MCF 10A (cell line): ENCODE measurements around the gene TWNK. TPM values are rescaled to one million over a fixed set of nuclear protein-coding genes. Genes with fewer than 3 reads are reported as not detected.

Experiments used
- BruUV-seq: library from RNA; stranded (reverse); fragments of 400-500 nt; replicated peaks from 2 replicates; lab custom pipeline; 2021; lab: Mats Ljungman, UMichigan
- CTCF ChIA-PET: fragments of 300-600 bp; sonication (Branson Sonifier 250); formaldehyde crosslinking; extraction: SDS; loops from one replicate; lab custom pipeline; 2021; ENCODE audit warnings: antibody characterized with exemption, inconsistent platforms; lab: Yijun Ruan, JAX
- POLR2A ChIA-PET: fragments of 300-600, 350-650 bp; sonication (Branson Sonifier 250); formaldehyde crosslinking; extraction: SDS; loops from one replicate; lab custom pipeline; 2020; ENCODE audit warnings: antibody characterized with exemption, inconsistent platforms; lab: Yijun Ruan, JAX
- DNase-seq: peaks from one replicate; pipeline ENCODE4 v3.0.0-alpha.2; 2018; ENCODE audit not compliant: unreplicated experiment
- H3K27ac Mint-ChIP-seq: one replicate; pipeline ENCODE4 v1.8.0; 2022; ENCODE audit warnings: mild to moderate bottlenecking, low read depth, mixed read lengths; ENCODE audit not compliant: unreplicated experiment
- H3K27me3 Mint-ChIP-seq: one replicate; pipeline ENCODE4 v1.8.0; 2022; ENCODE audit warnings: mixed read lengths; ENCODE audit not compliant: insufficient read depth, unreplicated experiment
- H3K36me3 Mint-ChIP-seq: one replicate; pipeline ENCODE4 v1.8.0; 2022; ENCODE audit warnings: mild to moderate bottlenecking, moderate library complexity, mixed read lengths; ENCODE audit not compliant: insufficient read depth, unreplicated experiment
- H3K4me1 Mint-ChIP-seq: one replicate; pipeline ENCODE4 v1.8.0; 2022; ENCODE audit warnings: mixed read lengths; ENCODE audit not compliant: insufficient read depth, unreplicated experiment
- H3K4me3 Mint-ChIP-seq: one replicate; pipeline ENCODE4 v1.8.0; 2022; ENCODE audit warnings: mild to moderate bottlenecking, moderate library complexity, mixed read lengths; ENCODE audit not compliant: unreplicated experiment
- H3K9me3 Mint-ChIP-seq: one replicate; pipeline ENCODE4 v1.8.0; 2022; ENCODE audit warnings: mixed read lengths; ENCODE audit not compliant: unreplicated experiment
- CTCF ChIP-seq: fragments of 200-600 bp; IDR thresholded peaks from one replicate; pipeline ENCODE4 v1.8.0; 2022; ENCODE audit warnings: antibody characterized with exemption, mild to moderate bottlenecking; ENCODE audit not compliant: unreplicated experiment
- intact Hi-C: fragments of 100-400 bp; cut with micrococcal nuclease; formaldehyde crosslinking; loops from 2 replicates; pipeline ENCODE4 v1.14.1; 2022
- total RNA-seq: library from RNA; stranded (reverse); gene quantifications from 2 replicates; pipeline ENCODE4 v1.2.3, GENCODE V29; 2022

Gene TWNK
- total RNA-seq, 1 experiment from 2014 or later: 27.9 TPM

DNA sequence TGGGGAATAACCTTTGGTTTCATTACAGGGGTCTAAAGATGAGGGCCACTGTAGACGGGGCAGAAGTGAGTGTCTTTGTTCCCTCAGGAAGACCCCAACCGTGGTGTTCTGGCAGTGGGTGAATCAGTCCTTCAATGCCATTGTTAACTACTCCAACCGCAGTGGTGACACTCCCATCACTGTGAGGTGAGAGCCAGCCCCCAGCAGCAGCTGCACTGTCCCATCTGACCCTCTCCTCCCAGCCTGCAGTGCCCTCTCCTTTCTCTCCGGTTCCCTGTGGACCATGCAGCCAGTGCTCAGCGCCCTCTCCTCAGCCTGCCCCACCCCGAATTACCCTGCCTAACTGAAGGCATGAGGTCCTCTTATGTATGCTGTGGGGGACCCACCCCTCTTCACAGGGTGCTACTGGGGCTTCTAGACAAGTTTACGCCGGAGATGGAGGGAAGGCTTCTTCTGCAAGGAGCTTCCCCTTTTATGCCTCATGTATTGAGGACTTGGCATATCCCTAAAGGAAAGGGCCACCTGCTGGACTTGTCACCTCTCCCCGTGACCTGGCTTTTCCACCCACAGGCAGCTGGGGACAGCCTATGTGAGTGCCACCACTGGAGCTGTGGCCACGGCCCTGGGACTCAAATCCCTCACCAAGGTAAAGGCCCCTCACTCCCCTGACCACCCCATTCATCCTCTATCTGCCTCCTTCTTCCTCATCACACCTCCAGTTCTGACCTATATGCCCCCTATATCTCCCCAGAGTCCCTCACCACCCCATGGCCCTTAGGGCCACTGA is 48.8 kb downstream of the TWNK start:
- DNase-seq: no peak
- CTCF ChIA-PET: interaction anchor here (0.6 to 13.2 kb wide), 3 partner anchors 9 to 43 kb away, joined by 3 to 234 read pairs (median 3); partner anchors contain the start of gene KAZALD1
- TF ChIP-seq CTCF: no peak
- BruUV-seq: no TSS peak
- intact Hi-C loops: no loop called here
- Mint-ChIP-seq H3K27ac (no peak overlapping the region), H3K9me3 (no peaks in the 10 kb centered on the region), H3K4me1 (peaks cover 22% of the 10 kb centered on the region), H3K4me3 (no peak overlapping the region), H3K27me3 (no peaks in the 10 kb centered on the region), H3K36me3 (peaks cover 31% of the 10 kb centered on the region)
- POLR2A ChIA-PET: interaction anchor here (0.6 kb wide), 1 partner anchor 1092 kb away, joined by 3 read pairs; no protein-coding TSS in a partner anchor

DNA sequence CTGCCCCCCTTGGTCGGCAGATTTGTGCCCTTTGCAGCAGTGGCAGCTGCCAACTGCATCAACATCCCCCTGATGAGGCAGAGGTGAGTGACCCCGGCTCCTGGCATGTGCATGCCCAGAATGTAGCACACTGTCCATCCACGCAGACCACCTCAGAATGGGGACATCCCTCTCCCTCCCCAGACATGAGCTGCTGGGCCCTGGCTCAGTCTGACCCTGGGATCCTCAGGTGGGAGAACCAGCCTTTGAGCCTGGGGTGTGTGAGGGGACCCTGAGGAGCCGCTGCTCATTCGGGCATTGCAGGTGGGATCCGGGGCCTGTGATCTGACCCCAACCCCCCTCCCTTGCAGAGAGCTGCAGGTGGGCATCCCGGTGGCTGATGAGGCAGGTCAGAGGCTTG is 49.4 kb downstream of the TWNK start:
- H3K4me1 Mint-ChIP-seq: peaks cover 25% of the 10 kb centered on the region
- no peaks in the 10 kb centered on the region for H3K9me3 Mint-ChIP-seq
- H3K27me3 Mint-ChIP-seq: no peaks in the 10 kb centered on the region
- peaks cover 34% of the 10 kb centered on the region for H3K36me3 Mint-ChIP-seq
- no peak for DNase-seq
- POLR2A ChIA-PET: no interaction called here
- CTCF ChIA-PET: interaction anchor here (13.2 kb wide), 1 partner anchor 19 kb away, joined by 234 read pairs; the partner anchor contains the start of gene KAZALD1
- no peak overlapping the region for H3K27ac Mint-ChIP-seq
- H3K4me3 Mint-ChIP-seq: no peak overlapping the region
- no peak for TF ChIP-seq CTCF
- intact Hi-C loops: no loop called here
- no TSS peak for BruUV-seq

GRCh38 chr10:101038484-101038883 is 51.1 kb downstream of the TWNK start:
- CTCF ChIA-PET: interaction anchor here (0.7 to 13.2 kb wide), 5 partner anchors 9 to 57 kb away, joined by 3 to 234 read pairs (median 3); partner anchors contain the start of gene KAZALD1
- Mint-ChIP-seq H3K36me3 (peaks cover 34% of the 10 kb centered on the region), H3K4me3 (no peak overlapping the region), H3K9me3 (no peaks in the 10 kb centered on the region), H3K27me3 (no peaks in the 10 kb centered on the region), H3K27ac (no peak overlapping the region), H3K4me1 (peaks cover 28% of the 10 kb centered on the region)
- POLR2A ChIA-PET: interaction anchor here (0.7 to 1.0 kb wide), 2 partner anchors 31 to 84 kb away, joined by 3 read pairs; no protein-coding TSS in a partner anchor
- no peak for TF ChIP-seq CTCF
- intact Hi-C loops: no loop called here
- BruUV-seq: no TSS peak
- DNase-seq: no peak

- Mint-ChIP-seq H3K4me3 (no peak overlapping the region), H3K27ac (no peak overlapping the region), H3K27me3 (no peaks in the 10 kb centered on the region), H3K9me3 (no peaks in the 10 kb centered on the region), H3K4me1 (peaks cover 29% of the 10 kb centered on the region), H3K36me3 (peaks cover 31% of the 10 kb centered on the region)
- ChIA-PET POLR2A (interaction anchor here (4.1 to 5.4 kb wide), 3 partner anchors 8 to 42 kb away, joined by 24 to 82 read pairs (median 55); partner anchors contain the start of genes LZTS2, PDZD7 and SFXN3), CTCF (interaction anchor here (0.6 to 13.2 kb wide), 10 partner anchors 11 to 229 kb away, joined by 3 to 234 read pairs (median 4); partner anchors contain the start of gene KAZALD1)
- no TSS peak for BruUV-seq
- intact Hi-C loops: no loop called here
- DNase-seq: no peak
- no peak for TF ChIP-seq CTCF
Measured at GRCh38 chr10:101040061-101040460, 52.7 kb downstream of the TWNK start.
